GM19397 (cell line): ENCODE data around the gene ERICH2.
"Not testable (repeated sequence)": the region's sequence is repeated elsewhere in the genome, so short reads cannot be mapped to it uniquely, and the experiment has no call there.

ENCODE experiments used
- ATAC-seq: cut with Tn5 transposase; IDR thresholded peaks from one replicate; pipeline ENCODE4 v1.9.1; 2021; ENCODE audit warnings: mild to moderate bottlenecking, moderate library complexity; ENCODE audit not compliant: unreplicated experiment

Gene ERICH2

GRCh38 chr2:170770008-170770605 is at the start of gene ERICH2:
Gene ERICH2 (plus strand): TSS chr2:170770378. CDS start chr2:170770682, 304 bp downstream.
- peak; percentile 39 for ATAC-seq

- no peak for ATAC-seq
Observed at GRCh38 chr2:170721678-170722077, 48.5 kb upstream of the ERICH2 start.

GRCh38 chr2:170722301-170722700 is 47.9 kb upstream of the ERICH2 start:
- ATAC-seq, result no peak

- no peak for ATAC-seq
Observed at GRCh38 chr2:170723446-170723958, 46.7 kb upstream of the ERICH2 start.

GRCh38 chr2:170733798-170734600 is 36.2 kb upstream of the ERICH2 start:
- ATAC-seq, result no peak

- ATAC-seq, result not testable (repeated sequence)
Observed at GRCh38 chr2:170734601-170735000, 35.6 kb upstream of the ERICH2 start.

- ATAC-seq, result no peak
Observed at GRCh38 chr2:170736628-170737027, 33.5 kb upstream of the ERICH2 start.

- ATAC-seq, result no peak
Observed at GRCh38 chr2:170737406-170737805, 32.8 kb upstream of the ERICH2 start.

GRCh38 chr2:170737821-170738220 is 32.4 kb upstream of the ERICH2 start:
- no peak for ATAC-seq

- no peak for ATAC-seq
Observed at GRCh38 chr2:170739048-170739447, 31.1 kb upstream of the ERICH2 start.

- ATAC-seq, result no peak
Observed at GRCh38 chr2:170739507-170740046, 30.6 kb upstream of the ERICH2 start.

GRCh38 chr2:170740660-170741059 is 29.5 kb upstream of the ERICH2 start:
- no peak for ATAC-seq

- no peak for ATAC-seq
Observed at GRCh38 chr2:170742000-170742399, 28.2 kb upstream of the ERICH2 start.

- ATAC-seq, result no peak
Observed at GRCh38 chr2:170742896-170743529, 27.2 kb upstream of the ERICH2 start.

GRCh38 chr2:170743530-170744239 is 26.5 kb upstream of the ERICH2 start:
- no peak for ATAC-seq

- no peak for ATAC-seq
Observed at GRCh38 chr2:170744248-170745002, 25.8 kb upstream of the ERICH2 start.

- no peak for ATAC-seq
Observed at GRCh38 chr2:170745305-170745704, 24.9 kb upstream of the ERICH2 start.

- ATAC-seq, result no peak
Observed at GRCh38 chr2:170747921-170748320, 22.3 kb upstream of the ERICH2 start.

GRCh38 chr2:170751555-170751954 is 18.6 kb upstream of the ERICH2 start:
- ATAC-seq, result not testable (repeated sequence)

GRCh38 chr2:170761572-170761971 is 8.6 kb upstream of the ERICH2 start:
- ATAC-seq, result no peak
